GM19025 (cell line): ENCODE results near the gene LRRC75B.
"Not testable (repeated sequence)": the region's sequence is repeated elsewhere in the genome, so short reads cannot be mapped to it uniquely, and the experiment has no call there.

Experiments used
- ATAC-seq: cut with Tn5 transposase; IDR thresholded peaks from one replicate; pipeline ENCODE4 v1.9.1; 2021; ENCODE audit warnings: mild to moderate bottlenecking, low read depth, moderate library complexity; ENCODE audit not compliant: unreplicated experiment

LRRC75B gene, protein sequence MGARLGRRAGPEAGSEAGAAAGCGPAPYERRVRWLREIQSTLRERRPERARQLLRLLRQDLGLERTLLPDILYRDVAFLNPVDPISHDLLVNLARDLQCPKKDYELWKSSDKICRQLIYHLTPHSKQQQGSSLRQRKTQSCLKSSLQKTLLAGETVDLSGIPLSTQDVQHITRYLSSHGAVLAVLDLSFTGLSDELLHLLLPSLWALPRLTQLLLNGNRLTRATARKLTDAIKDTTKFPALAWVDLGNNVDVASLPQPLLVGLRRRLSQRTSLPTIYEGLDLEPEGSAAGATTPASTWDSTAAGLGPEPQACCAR

GRCh38 chr22:24592851-24593558, at the start of gene LRRC75B:
TSS of gene LRRC75B (minus strand) at chr22:24593073. CDS start at chr22:24593039, 34 bp downstream.
- peak; percentile 86 for ATAC-seq

DNA sequence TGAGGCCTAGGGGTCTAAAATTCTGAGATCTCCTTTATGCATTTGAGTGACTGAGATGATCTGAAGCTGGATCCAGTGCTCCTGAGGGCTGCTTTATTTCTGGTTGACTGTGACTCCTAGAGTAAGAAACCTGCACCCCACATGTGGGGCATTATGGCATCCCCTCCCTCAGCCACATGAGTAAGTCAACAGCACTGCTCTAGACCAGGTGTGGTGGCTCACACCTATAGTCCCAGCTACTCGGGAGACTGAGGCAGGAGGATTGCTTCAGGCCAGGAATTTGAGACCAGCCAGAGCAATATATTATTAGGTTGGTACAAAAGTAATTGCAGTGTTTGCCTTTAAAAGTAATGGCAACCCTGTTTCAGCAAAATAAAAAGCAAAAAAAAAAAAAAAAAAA, 49.4 kb upstream of the LRRC75B start:
- not testable (repeated sequence) for ATAC-seq

DNA sequence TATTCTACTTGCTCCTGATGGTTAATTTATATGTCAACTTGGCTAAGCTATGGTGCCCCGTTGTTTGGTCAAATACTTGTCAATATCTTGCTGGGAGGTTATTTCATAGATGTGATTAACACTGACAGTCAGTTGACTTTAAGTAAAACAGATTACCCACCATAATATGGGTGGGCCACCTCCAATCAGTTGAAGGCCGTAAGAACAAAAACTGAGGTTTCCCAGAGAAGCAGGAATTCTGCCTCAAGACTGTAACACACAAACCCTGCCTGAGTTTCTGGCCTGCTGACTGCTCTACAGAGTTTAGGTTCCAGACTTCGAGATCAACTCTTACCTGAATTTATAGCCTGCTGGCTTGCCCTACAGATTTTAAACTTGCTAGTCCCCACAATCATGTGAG, 43.6 kb upstream of the LRRC75B start:
- ATAC-seq, result not testable (repeated sequence)

- not testable (repeated sequence) for ATAC-seq
Observed at GRCh38 chr22:24634776-24635389, 42.0 kb upstream of the LRRC75B start.

GRCh38 chr22:24633231-24634023, 40.6 kb upstream of the LRRC75B start:
- not testable (repeated sequence) for ATAC-seq

DNA sequence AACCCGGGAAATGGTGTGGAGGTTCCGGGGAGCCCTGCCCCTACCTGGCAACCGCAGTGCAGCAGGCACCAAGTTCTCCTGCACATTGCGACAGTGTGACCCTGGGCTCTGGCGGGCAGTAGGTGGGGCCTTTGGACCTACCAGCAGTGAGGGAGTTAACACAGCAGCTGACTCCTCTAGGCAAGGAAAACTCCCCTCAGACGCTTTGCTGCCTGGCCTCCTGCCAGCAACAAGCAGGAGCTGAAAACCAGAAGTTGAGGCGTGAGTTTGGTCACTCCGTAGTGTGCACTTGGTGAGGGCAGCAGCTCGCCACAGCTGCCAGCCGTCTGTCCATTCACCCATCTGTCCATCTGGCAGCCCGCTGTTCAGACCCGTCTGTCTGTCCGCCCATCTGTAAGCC, 39.8 kb upstream of the LRRC75B start:
- ATAC-seq, result not testable (repeated sequence)

GRCh38 chr22:24631430-24632122, 38.7 kb upstream of the LRRC75B start:
- not testable (repeated sequence) for ATAC-seq

GRCh38 chr22:24630812-24631427, 38.0 kb upstream of the LRRC75B start:
- ATAC-seq, result not testable (repeated sequence)

GRCh38 chr22:24629069-24629468, 36.2 kb upstream of the LRRC75B start:
- not testable (repeated sequence) for ATAC-seq

DNA sequence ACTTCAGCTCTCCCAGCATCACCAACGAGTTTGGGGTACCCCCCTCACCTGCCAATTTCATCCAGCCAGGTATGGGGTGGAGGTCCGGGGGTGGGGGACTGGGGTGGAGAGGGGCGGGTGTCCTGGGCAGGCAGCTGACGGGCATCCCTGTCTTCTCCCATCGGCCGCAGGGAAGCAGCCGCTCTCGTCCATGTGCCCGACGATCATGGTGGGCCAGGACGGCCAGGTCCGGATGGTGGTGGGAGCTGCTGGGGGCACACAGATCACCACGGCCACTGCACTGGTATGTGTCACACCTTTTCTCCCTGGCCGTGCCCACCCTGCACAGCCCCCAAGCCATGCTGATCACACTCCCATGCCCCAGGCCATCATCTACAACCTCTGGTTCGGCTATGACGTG, 35.0 kb upstream of the LRRC75B start:
- not testable (repeated sequence) for ATAC-seq

DNA sequence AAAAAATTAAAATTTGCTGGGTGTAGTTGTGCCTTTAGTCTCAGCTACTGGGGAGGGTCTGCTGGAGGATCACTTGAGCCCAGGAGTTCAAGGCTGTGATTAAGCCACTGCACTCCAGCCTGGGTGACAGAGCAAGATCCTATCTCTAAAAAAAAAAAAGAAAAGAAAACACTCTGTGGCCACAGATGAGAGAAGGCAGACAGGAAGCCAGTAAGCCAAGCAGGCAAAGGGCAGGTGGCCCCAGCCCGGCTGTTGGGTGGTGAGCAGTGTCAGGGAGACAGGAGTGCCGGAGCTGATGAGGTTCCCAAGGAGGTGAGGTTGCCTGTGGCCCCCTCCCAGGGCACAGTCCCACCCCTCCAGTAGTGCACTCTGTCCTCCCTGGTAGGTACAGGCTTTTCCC, 29.7 kb upstream of the LRRC75B start:
- not testable (repeated sequence) for ATAC-seq

GRCh38 chr22:24621244-24621643, 28.4 kb upstream of the LRRC75B start:
- not testable (repeated sequence) for ATAC-seq

DNA sequence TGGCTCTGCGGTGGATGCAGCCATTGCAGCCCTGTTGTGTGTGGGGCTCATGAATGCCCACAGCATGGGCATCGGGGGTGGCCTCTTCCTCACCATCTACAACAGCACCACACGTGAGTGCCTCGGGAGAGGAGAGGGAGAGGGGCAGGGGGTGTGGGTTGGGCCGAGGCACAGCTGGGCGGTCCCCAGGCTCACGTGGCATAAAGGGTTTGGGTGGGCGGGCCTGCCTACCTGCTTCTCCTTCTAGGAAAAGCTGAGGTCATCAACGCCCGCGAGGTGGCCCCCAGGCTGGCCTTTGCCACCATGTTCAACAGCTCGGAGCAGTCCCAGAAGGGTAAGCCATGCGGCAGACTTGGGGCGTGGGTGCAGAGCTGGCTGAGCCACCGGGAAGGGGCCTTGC, 21.9 kb upstream of the LRRC75B start:
- not testable (repeated sequence) for ATAC-seq

DNA sequence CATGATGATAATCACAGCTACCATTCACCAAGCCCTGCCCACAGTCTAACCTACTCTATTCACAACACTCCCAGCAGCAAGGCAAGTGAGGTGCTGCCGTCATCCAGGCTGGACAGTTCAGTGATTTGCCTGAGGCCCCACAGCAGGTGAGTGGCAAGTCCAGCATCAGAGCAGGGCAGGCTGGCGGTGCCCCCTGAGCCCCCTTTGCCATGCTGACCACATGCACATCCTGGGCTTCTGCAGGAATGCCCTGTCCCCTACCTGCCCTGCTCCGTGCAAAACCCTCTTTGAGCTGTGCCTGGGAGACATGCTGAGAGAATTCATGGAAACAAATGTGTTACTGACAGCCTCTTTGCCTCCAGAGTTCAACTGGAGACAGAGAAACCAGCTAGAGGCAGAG, 17.0 kb upstream of the LRRC75B start:
- not testable (repeated sequence) for ATAC-seq

DNA sequence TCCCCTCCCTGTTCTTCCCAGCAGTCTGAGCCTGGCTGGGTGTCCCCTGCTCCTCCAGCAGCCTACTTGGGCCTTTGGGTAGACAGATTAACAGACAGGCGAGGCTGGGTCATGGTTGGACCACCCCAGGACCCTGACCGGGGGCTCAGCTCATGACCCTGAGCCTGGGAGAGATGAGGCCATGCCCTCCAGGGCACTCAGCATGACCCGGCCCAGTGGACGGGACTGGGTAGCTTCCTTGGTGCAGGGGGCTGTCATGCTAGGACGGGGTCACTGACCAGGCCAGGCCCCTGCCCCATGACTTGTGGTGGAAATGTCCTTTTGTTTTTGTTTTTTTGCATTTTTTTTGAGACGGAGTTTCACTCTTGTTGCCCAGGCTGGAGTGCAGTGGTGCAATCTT, 15.5 kb upstream of the LRRC75B start:
- not testable (repeated sequence) for ATAC-seq

DNA sequence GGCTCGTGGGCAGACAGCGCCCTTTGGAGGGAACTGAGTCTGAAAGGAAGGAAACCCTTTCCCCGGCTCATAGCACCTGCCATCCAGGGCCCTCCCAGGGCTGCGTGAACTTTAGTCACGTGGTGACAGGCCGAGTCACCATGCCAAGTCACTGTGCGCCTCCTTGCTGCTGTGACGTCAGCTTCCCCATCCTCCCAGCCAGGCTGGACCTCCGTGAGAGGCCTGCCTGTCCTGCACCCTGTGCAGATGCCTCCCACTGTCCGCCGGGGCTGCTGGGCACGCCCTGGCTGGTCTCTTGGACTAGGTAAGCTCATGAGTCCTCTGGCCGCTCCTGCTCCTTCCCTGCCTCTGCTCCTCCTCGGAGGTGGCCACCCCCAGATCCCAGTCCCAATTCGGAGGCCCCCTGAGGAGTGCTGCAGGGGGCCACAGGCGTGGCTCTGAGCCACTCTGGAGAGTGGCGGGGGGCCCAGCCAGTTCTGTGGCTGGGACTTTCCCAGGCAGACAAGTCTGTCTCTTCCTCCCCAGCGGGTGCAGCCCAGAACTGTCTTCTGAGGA, 14.6 kb upstream of the LRRC75B start:
- peak; percentile 66 for ATAC-seq

GRCh38 chr22:24606340-24606739, 13.5 kb upstream of the LRRC75B start:
- not testable (repeated sequence) for ATAC-seq

DNA sequence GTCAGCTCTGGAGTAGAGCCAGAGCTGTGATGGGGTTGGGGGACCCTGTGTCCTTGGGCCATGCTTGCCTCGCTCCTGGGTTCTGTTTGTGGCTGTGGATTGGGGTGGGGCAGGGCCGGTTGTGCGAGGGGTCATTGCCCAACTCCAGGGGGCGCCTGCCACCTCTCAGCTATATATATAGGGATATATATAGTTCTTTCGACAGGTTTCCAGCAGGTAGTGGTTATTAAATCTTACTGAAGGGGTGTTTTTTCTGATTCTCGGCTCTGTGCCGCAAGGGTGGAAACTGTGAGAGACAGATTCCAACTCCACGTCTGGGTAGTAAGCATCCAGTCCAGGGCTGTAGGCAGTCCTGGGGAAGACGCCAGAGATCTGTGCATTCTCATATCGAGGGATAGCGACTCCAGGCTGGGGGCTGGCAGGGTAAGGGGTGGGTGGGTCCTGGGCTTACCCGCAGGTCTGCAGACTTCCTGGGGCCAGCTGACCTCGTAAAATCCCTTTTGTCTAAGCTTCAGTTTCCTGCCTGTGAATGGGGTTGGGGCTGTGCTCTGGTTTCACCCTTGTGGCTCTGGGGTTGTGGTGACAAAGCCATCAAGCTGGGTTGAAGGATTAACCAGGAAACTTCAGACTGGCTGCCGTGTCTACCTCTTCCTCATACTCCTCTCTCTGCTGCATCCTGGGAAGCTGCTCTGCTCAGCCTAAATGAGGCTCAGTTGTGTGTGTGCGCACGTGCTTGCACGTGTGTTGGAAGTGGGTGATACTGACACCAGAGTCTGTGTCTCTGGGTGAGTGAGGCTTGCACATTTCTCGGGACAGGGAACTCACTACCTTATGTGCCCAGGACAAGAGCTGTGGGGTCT, 11.1 kb upstream of the LRRC75B start:
- ATAC-seq, result not testable (repeated sequence)
